Measurements from ENCODE around the gene LHFPL5.

DNA sequence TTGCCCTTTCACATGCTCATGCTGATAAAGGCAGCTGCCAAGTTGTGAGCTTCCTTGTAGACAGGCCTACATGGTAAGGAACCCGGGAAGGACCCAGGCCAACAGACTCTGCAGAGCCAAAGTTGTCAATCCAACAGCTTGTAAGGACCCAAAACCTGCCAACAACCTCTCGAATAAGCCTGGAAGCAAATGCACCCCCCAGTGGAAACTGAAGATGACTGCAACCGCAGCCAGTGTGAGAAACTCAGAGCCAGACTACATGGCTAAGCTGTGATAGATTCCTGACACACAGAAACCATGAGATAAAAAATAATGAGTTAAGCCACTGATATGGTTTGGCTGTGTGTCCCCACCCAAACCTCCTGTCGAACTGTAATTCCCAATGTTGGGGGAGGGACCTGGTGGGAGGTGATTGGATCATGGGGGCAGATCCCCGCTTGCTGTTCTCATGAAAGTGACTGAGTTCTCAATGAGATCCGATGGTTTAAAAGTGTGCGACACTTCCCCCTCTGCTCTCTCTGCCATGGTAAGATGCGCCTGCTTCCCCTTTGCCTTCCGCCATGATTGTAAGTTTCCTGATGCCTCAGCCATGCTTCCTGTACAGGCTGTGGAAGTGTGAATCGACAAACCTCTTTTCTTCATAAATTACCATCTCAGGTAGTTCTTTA lies 47.6 kb upstream of the LHFPL5 start:
- no peak for TF ChIP-seq CTCF (IDR thresholded peaks at IDR 0.05)
- TF ChIP-seq POLR2A (IDR thresholded peaks at IDR 0.05), result no peak

Measured in uterus (tissue), 2 donors.